NCI-H2196 treated with DMSO at 0.1 percent for 48 hours (cell line): Measurements from ENCODE around the gene NAV3.
A peak's percentile ranks its signal among the peaks of the same experiment; 100 is the strongest.

Source experiments
- DNase-seq: peaks from one replicate; lab custom pipeline; 2025; ENCODE audit not compliant: unreplicated experiment; lab: John Stamatoyannopoulos, UW

Gene NAV3

GRCh38 chr12:77919450-77919849 is 88.8 kb downstream of the NAV3 start:
- DNase-seq: no peak

DNA sequence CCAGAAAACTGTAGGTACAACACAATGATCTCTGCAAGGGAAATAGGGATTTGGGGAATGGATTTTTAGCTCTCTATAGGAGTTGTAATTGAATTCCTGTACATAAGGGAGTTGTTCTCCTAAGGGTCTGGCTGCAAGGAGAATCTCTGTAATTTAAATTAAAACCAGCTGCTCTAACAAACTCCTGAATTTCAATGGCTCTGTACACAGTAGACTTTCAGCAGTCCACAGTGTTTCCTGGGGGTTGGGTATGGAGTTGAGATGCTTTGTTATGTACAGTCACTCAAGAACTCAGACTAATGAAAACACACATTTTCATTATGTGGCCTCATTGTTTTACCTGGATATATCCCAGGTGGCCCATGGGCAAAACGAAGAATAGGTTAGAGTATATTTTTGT is 93.2 kb downstream of the NAV3 start:
- no peak for DNase-seq

DNA sequence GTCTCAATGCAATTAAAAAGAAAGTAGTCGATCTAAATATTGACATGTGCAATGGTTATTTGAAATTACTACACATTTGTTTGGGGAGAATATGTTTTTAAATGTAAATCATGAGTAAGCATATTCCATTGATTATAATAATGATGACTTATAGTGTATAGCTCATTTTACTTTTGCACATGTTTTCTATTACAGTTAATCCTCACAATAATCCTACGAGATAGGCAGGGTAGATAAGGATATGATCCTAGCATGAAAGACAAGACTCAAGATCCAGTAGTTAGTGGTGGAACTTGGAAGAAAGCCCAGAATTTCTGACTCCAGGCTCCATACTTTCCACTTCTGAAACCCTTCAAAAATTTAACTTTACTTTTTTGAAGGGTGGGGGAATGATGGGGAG is 94.0 kb downstream of the NAV3 start:
- DNase-seq: no peak

GRCh38 chr12:77925536-77926108 is 94.9 kb downstream of the NAV3 start:
- peak; percentile 88 for DNase-seq

DNA sequence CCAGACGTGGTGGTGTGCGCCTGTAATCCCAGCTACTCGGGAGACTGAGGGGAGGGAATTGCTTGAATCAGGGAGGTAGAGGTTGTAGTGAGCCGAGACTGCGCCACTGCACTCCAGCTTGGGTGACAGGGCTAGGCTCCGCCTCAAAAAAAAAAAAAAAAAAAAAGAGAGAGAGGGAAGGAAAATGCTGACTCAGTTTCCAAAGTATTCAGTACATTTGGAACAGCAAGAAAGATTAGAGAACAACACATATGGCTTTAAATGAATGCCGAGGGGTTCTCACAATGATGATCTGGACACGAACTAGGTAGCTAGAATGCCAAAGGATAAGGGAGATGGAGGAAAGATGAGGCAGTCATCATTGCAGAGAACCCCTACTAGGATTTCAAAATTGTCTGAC is 97.4 kb downstream of the NAV3 start:
- DNase-seq: no peak

GRCh38 chr12:77932216-77932615 is 101.5 kb downstream of the NAV3 start:
- no peak for DNase-seq

DNA sequence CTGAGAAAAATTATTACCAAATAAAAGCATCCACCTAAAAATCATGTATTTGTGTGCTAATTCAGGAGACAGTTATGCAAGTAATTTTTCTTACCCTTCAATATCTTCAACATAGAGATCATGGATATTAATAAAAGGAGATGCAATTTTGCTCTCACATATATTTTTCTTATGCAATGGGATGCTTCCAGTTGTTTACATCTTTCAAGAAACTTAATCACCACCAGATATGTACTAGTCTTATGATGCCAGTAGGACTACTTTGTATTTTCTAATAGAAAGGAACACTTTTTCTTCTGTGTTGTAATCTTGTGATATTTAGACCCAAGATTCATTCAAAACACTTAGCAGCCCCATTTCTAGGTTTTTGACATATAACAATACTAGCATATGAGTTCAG is 107.6 kb downstream of the NAV3 start:
- DNase-seq: no peak

- no peak for DNase-seq
Measured at GRCh38 chr12:77940011-77940423, 109.3 kb downstream of the NAV3 start.

- no peak for DNase-seq
Measured at GRCh38 chr12:77940567-77940966, 109.9 kb downstream of the NAV3 start.

DNA sequence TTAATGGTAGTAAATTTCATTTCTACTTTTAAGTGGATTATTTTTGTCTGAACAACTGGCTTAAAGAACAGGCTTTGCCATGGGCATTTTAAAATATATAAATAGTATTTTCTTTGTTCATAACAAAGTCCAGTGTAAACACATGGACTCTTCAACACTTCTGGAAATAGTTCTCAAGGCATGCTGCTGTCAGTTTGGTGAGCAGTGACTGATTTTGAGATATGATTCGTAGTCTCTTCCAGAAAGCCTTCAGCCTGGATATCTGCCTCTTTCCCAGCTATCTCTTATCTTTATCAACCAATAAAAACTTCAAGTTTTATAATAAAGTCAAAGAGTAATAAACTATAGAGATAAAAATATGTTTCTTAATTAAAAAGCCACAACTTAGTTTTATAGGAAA is 110.7 kb downstream of the NAV3 start:
- no peak for DNase-seq

DNA sequence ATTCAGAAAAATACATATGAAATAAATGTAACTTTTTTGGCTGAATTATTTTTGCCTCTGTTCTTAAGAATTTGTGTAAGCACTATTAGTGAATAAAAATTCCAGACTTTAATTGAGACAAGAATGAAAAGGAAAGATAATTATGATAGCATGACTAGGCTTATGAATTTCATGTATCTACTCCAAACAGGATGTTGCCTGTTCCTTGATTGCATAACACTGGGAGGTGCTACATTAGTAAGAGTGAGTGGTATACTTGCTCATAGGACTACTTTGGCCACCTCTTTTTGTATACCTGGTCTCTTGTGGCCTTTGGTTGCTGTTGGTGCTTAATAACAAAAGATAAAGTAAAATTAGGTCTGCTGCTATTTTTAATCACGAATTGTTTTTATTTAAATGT is 112.8 kb downstream of the NAV3 start:
- DNase-seq: no peak

GRCh38 chr12:77946541-77947061 is 115.9 kb downstream of the NAV3 start:
- DNase-seq: no peak

GRCh38 chr12:77947330-77947729 is 116.6 kb downstream of the NAV3 start:
- no peak for DNase-seq

GRCh38 chr12:77947746-77948145 is 117.1 kb downstream of the NAV3 start:
- DNase-seq: no peak

DNA sequence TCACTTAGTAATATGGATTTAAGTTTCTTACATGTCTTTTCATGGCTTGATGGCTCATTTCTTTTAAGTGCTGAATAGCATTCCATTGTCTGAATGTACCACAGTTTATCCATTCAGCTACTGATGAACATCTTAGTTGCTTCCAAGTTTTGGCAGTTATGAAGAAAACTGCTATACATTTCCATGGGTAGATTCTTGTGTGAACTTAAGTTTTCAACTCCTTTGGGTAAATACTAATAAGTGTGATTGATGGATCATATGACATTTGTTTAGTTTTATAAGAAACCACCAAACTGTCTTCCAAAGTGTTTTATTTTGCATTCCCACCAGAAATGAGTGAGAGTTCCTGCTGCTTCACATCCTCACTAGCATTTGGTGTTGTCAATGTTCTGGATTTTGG is 119.2 kb downstream of the NAV3 start:
- DNase-seq: no peak

DNA sequence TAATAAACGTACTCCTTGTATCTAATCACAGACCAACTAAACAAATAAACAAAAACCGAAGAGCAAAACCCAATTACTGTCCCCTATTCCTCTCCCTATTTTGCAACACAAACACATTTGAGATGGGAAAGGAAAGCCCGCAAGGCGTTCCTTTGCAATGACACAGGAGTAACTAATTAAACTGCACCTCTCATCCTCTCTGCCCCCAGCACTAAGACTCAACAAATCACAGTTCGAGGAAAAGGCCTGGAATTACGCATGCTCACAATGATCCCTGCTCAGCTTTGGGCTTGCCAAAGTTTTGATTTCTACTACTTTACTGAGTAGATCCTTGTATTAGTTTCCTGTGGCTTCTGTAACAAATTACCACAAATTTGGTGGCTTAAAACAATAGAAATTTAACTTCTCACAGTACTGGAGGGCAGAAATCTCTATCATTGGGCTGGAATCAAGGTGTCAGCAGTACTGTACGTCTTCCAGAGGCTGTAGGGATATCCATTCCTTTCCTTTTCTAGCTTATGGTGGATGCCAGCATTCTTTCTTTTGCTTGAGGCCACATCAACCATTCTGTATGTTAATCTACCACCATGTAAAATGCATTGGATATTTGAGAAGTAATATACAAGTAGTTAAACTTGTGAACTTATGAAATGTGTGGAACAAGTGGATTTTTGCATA is 123.0 kb downstream of the NAV3 start:
- DNase-seq: no peak

DNA sequence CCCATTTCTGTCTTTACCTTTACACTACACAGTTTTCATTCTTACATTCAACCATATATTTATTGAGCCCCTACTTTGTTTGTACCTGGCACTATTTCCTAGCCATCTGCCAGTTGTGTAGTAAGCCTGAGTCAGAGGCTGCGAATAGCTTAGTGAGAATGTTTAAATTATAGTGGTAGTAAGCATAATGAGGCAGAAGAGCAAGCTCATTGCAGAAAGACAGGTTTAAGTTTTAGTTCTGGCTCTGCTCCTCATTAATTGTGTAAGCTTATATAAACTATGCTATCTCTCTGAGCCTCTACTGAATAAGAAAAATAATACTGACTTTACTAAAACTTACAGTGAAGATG is 123.5 kb downstream of the NAV3 start:
- no peak for DNase-seq

GRCh38 chr12:77957062-77957461 is 126.4 kb downstream of the NAV3 start:
- no peak for DNase-seq

- DNase-seq: no peak
Measured at GRCh38 chr12:77963576-77964178, 133.0 kb downstream of the NAV3 start.

DNA sequence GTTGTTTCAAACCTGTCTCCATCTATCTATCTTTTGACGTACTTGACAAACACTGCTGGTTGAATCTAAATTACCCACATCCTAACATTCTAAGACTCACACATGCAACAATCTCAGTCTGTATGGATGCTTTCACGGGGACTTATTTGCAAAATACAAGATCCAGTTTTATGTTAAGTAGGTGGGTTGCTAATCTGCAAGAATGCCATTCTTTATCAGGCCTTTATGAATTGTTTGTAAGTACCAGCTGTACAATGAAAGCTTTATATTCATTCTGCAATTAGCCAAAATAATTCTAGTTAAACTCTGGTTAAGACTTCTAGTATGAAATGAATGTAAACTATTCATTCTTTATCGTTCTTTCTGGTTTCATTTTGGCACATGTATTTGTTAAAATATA is 135.1 kb downstream of the NAV3 start:
- DNase-seq: no peak

- no peak for DNase-seq
Measured at GRCh38 chr12:77968021-77968420, 137.3 kb downstream of the NAV3 start.

DNA sequence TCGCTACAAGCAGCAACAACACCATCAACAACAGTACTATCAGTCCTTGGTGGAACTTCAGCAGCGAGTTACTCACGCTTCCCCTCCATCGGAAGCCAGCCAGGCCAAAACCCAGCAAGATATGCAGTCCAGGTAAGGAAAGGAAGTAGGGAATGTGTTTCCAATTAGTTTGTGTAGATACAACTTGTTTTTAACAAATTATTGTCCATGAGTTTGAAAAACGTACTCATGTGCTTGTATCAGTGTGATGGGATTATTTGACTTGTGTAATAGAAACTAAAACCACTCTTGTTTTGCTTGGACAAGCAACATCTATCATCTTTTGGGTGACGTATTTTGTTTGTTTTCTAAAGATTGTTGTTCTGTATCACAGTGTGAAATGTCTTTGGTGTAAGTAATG is 137.9 kb downstream of the NAV3 start:
- DNase-seq: no peak

DNA sequence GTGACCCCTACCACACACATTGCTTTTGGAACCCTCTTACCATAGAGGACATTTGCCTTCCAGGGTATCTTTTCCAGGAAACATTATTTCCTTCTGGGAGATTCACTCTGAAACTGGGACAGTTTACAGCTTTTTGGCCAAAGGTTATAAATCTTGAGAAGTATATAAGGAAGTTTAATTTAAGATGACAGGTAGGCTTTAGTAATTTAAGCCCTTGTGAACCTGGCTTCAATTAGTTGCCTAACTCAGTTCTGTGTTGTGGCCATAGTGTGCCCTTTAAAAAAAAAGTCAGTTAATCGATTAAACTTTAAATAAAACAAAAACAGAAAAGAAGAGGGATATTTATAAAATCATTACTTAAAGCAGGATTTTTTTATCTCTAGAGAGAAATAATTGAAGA is 142.9 kb downstream of the NAV3 start:
- DNase-seq: no peak
